OCI-LY7 (cell line): ENCODE data around the gene IKBIP. TPM values are rescaled to one million over a fixed set of nuclear protein-coding genes. Genes with fewer than 3 reads are reported as not detected.

Experiments
- BruUV-seq: library from RNA; stranded (reverse); fragments of 400-500 nt; replicated peaks from 2 replicates; lab custom pipeline; 2021; lab: Mats Ljungman, UMichigan
- CTCF ChIA-PET: fragments of 300-600 bp; sonication (Branson Sonifier 250); formaldehyde crosslinking; loops from one replicate; lab custom pipeline; 2022; ENCODE audit warnings: antibody characterized with exemption; ENCODE audit not compliant: unreplicated experiment; lab: Charles Lee
- POLR2A ChIA-PET: fragments of 300-600 bp; sonication (Branson Sonifier 250); formaldehyde crosslinking; loops from one replicate; lab custom pipeline; 2022; ENCODE audit warnings: antibody characterized with exemption; lab: Charles Lee
- DNase-seq: peaks from one replicate; pipeline ENCODE4 v3.0.0-alpha.2; 2015; ENCODE audit warnings: low spot score
- H2AFZ ChIP-seq: fragments of 200-600 bp; sonication (generic), shearing (Covaris generic); 2 replicates; pipeline ENCODE4 v1.6.1; 2014; ENCODE audit warnings: mild to moderate bottlenecking, antibody characterized with exemption, low read length, moderate library complexity
- H3K27ac ChIP-seq: fragments of 200-600 bp; sonication (generic); 2 replicates; pipeline ENCODE4 v1.5.1; 2014; ENCODE audit warnings: mixed run types, low read depth, mild to moderate bottlenecking, moderate library complexity, low read length, inconsistent platforms; ENCODE audit not compliant: poor library complexity, severe bottlenecking
- H3K36me3 ChIP-seq: fragments of 200-600 bp; sonication (generic); 2 replicates; pipeline ENCODE4 v1.6.1; 2014; ENCODE audit warnings: mild to moderate bottlenecking, antibody characterized with exemption, low read length, moderate library complexity, mixed read lengths; ENCODE audit not compliant: insufficient read depth
- H3K4me1 ChIP-seq: fragments of 200-600 bp; sonication (generic); 2 replicates; pipeline ENCODE4 v1.5.1; 2014; ENCODE audit warnings: mild to moderate bottlenecking, low read length; ENCODE audit not compliant: insufficient read depth, poor library complexity, severe bottlenecking
- H3K4me2 ChIP-seq: fragments of 200-600 bp; sonication (generic); 2 replicates; pipeline ENCODE4 v1.6.1; 2014; ENCODE audit warnings: mild to moderate bottlenecking, low read length
- H3K4me3 ChIP-seq: fragments of 200-600 bp; sonication (generic); 2 replicates; pipeline ENCODE4 v1.5.1; 2014; ENCODE audit warnings: mild to moderate bottlenecking, low read depth, low read length; ENCODE audit not compliant: poor library complexity, severe bottlenecking
- H3K79me2 ChIP-seq: fragments of 200-600 bp; sonication (generic); 2 replicates; pipeline ENCODE4 v1.6.1; 2016; ENCODE audit warnings: low read depth, mild to moderate bottlenecking, low read length, moderate library complexity, mixed read lengths; ENCODE audit not compliant: insufficient read depth
- H3K9me2 ChIP-seq: fragments of 200-600 bp; sonication (generic); 2 replicates; pipeline ENCODE4 v1.6.1; 2016; ENCODE audit warnings: mild to moderate bottlenecking, low read length, mixed read lengths; ENCODE audit not compliant: insufficient read depth
- H3K9me3 ChIP-seq: fragments of 200-600 bp; sonication (generic); 2 replicates; pipeline ENCODE4 v1.6.1; 2014; ENCODE audit warnings: mild to moderate bottlenecking, mixed run types, low read length, mixed read lengths
- H4K20me1 ChIP-seq: fragments of 200-600 bp; sonication (generic); 2 replicates; pipeline ENCODE4 v1.6.1; 2014; ENCODE audit warnings: mild to moderate bottlenecking, antibody characterized with exemption, low read length, moderate library complexity, mixed read lengths; ENCODE audit not compliant: insufficient read depth
- EZH2phosphoT487 ChIP-seq: fragments of 200-600 bp; sonication (generic); IDR thresholded peaks from 2 replicates; pipeline ENCODE4 v1.6.1; 2018; ENCODE audit warnings: low read depth, borderline replicate concordance, mild to moderate bottlenecking, mixed run types, antibody characterized with exemption, low read length, moderate library complexity, mixed read lengths
- intact Hi-C: fragments of 100-400 bp; cut with micrococcal nuclease; formaldehyde crosslinking; loops from one replicate; pipeline ENCODE4 v1.10.0; 2022; ENCODE audit not compliant: unreplicated experiment
- total RNA-seq, 2 experiments: library from RNA; depleted of rRNA in 1 of 2; stranded (reverse); fragments of >200 nt in 1 of 2; shearing (Covaris generic) in 1 of 2; gene quantifications; 2 replicates each; pipeline ENCODE4 v1.2.3, GENCODE V29; 2014 to 2022
- TF ChIP-seq, protein P1 (sequence below): fragments of 200-600 bp; sonication (generic); conservative IDR thresholded peaks from 2 replicates; pipeline ENCODE4 v1.5.1; 2014; ENCODE audit warnings: mild to moderate bottlenecking, antibody characterized with exemption, low read length, moderate library complexity, mixed read lengths

The IKBIP gene
- total RNA-seq, 2 experiments from 2014 or later: 18.3 to 26.6 TPM

DNA sequence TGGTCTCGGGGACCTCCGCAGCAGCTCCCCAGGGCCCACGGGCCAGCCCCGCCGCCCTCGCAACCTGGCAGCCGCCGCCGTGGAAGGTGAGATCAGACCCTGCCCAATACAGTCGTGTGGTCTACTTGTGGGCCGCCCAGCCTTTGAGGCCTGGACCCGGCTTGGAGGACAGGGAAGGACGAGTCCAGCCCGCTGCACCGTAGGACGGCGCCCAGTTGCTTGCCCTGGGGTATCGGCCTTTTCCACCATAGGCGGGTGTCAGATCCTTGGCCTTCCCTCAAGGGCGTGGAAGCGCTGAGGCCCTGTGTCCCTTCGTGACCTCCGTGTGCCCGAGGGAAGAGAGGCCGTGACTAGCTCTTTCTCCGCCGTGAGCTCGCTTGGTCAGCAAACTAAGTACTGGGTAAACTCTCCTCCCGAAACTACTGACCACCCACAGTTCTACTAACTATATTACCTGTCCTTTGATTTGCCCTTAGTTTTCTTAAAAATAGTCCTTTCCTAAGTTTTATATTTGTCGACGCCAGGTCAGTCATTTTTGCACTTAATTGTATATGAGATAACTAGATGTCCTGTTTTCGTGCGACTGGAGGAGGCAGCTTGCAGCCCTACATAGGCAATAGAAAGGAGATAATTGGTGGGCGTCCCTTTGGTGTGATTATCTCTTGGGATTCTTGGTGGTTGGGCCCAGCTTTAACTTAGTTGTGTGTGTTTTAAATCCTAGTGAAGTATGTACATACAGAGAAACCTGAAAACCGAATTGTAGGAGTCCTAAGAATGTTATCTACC lies 50.3 kb downstream of the IKBIP start:
- H3K4me2 ChIP-seq: peak overlapping the region; percentile 93
- TF ChIP-seq, protein P1, sequence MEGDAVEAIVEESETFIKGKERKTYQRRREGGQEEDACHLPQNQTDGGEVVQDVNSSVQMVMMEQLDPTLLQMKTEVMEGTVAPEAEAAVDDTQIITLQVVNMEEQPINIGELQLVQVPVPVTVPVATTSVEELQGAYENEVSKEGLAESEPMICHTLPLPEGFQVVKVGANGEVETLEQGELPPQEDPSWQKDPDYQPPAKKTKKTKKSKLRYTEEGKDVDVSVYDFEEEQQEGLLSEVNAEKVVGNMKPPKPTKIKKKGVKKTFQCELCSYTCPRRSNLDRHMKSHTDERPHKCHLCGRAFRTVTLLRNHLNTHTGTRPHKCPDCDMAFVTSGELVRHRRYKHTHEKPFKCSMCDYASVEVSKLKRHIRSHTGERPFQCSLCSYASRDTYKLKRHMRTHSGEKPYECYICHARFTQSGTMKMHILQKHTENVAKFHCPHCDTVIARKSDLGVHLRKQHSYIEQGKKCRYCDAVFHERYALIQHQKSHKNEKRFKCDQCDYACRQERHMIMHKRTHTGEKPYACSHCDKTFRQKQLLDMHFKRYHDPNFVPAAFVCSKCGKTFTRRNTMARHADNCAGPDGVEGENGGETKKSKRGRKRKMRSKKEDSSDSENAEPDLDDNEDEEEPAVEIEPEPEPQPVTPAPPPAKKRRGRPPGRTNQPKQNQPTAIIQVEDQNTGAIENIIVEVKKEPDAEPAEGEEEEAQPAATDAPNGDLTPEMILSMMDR: no peak
- no peak for TF ChIP-seq EZH2phosphoT487
- CTCF ChIA-PET: interaction anchor here (0.6 to 1.5 kb wide), 2 partner anchors 11 to 45 kb away, joined by 4 read pairs; no protein-coding TSS in a partner anchor
- H3K4me1 ChIP-seq: peaks cover 17% of the 10 kb centered on the region
- BruUV-seq: no TSS peak
- POLR2A ChIA-PET: interaction anchor here (0.6 to 5.3 kb wide), 22 partner anchors 9 to 77 kb away, joined by 3 to 29 read pairs (median 5); no protein-coding TSS in a partner anchor
- H4K20me1 ChIP-seq: peaks cover 28% of the 10 kb centered on the region
- DNase-seq: peak; percentile 33
- H3K9me2 ChIP-seq: no peaks in the 10 kb centered on the region
- H3K79me2 ChIP-seq: peaks cover 54% of the 10 kb centered on the region
- H2AFZ ChIP-seq: no peak overlapping the region
- intact Hi-C loops: no loop called here
- H3K36me3 ChIP-seq: peaks cover 55% of the 10 kb centered on the region
- H3K4me3 ChIP-seq: peak overlapping the region; percentile 92
- H3K27ac ChIP-seq: peak overlapping the region; percentile 60
- H3K9me3 ChIP-seq: no peaks in the 10 kb centered on the region

DNA sequence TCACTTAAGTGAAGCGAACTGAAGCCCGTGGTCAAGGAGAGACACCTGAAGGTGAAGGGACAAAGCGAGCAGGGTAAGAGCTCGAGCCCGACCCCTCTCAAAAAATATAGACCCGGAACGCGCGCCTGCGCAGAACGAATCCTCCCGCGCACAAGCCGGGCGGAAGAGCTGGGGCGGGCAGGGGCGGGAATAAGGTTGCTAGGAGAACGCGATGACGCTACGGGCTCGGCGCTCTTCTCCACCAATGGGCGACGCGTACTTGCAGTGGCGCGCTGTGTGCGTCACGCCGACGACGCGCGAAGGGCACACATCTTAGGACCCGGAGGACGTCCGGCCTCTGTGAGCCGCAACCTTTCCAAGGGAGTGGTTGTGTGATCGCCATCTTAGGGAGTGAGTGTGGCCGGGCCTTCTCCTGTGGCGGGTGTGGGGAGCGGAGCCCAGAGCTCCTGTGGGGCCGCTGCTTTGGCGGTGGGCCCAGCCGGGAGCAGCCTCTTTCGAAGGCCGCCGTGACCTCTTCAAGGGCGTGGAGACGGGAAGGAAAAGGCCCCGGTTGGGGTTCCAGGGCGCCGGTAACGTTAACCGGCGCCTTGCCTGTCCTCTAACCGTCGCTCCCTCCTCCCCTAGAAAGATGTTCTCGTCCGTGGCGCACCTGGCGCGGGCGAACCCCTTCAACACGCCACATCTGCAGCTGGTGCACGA lies 51.1 kb downstream of the IKBIP start, which contains the start of gene SLC25A3:
Gene SLC25A3, plus strand, starts transcription at position 336 of the 699 bp plus-strand sequence. Its CDS starts 293 bp downstream, at position 629.
- Histone ChIP-seq H3K79me2 (peaks cover 50% of the 10 kb centered on the region), H2AFZ (peak within 1 kb of the TSS; percentile 81; the same call in 1 of the 2 replicates)
- no peak for TF ChIP-seq EZH2phosphoT487
- TF ChIP-seq, protein P1: no peak

More for the DNA sequence above, 51.1 kb downstream of the IKBIP start, which contains the start of gene SLC25A3:
- DNase-seq: peak; percentile 99
- Histone ChIP-seq H3K36me3 (peaks cover 47% of the 10 kb centered on the region), H3K9me2 (no peaks in the 10 kb centered on the region), H3K27ac (peak within 1 kb of the TSS; percentile 60), H4K20me1 (peaks cover 28% of the 10 kb centered on the region), H3K9me3 (no peaks in the 10 kb centered on the region), H3K4me1 (peaks cover 17% of the 10 kb centered on the region), H3K4me2 (peak within 1 kb of the TSS; percentile 93), H3K4me3 (peak within 1 kb of the TSS; percentile 92)
- POLR2A ChIA-PET: interaction anchor here (0.6 to 5.3 kb wide), 26 partner anchors 8 to 417 kb away, joined by 3 to 29 read pairs (median 4); partner anchors contain the start of genes APAF1 and IKBIP
- BruUV-seq: no TSS peak
- intact Hi-C loops: loop anchor here (1.0 kb wide), 2 partner anchors 52 to 75 kb away; partner anchors contain the start of gene APAF1
- CTCF ChIA-PET: interaction anchor here (0.6 to 1.5 kb wide), 6 partner anchors 11 to 436 kb away, joined by 3 to 4 read pairs (median 4); no protein-coding TSS in a partner anchor
